Activated CD4-positive, alpha-beta T cell treated with anti-CD3 and anti-CD28 coated beads, Interleukin-2, amount 10 ng/mL, durations not matched to agents 7 days and 5 days (primary cell): ENCODE data around the gene ZNF609. TPM values are rescaled to one million over a fixed set of nuclear protein-coding genes. Genes with fewer than 3 reads are reported as not detected.
A peak's percentile ranks its signal among the peaks of the same experiment; 100 is the strongest.

Source experiments
- CTCF ChIA-PET: fragments of 350-600 bp; sonication (Branson Sonifier 250); formaldehyde crosslinking; loops from one replicate; lab custom pipeline; 2021; ENCODE audit warnings: antibody characterized with exemption; lab: Charles Lee
- POLR2A ChIA-PET: fragments of 350-600 bp; sonication (Branson Sonifier 250); formaldehyde crosslinking; loops from one replicate; lab custom pipeline; 2021; ENCODE audit warnings: antibody characterized with exemption; lab: Charles Lee
- DNase-seq: peaks from one replicate; pipeline ENCODE4 v3.0.0-alpha.2; 2020
- H3K27ac Mint-ChIP-seq: one replicate; pipeline ENCODE4 v1.8.0; 2021; ENCODE audit warnings: mild to moderate bottlenecking, moderate library complexity, mixed read lengths
- H3K27me3 Mint-ChIP-seq: one replicate; pipeline ENCODE4 v1.8.0; 2021; ENCODE audit warnings: mixed read lengths
- H3K36me3 Mint-ChIP-seq: one replicate; pipeline ENCODE4 v1.8.0; 2021; ENCODE audit warnings: low read depth, mixed read lengths
- H3K4me1 Mint-ChIP-seq: one replicate; pipeline ENCODE4 v1.8.0; 2021; ENCODE audit warnings: mixed read lengths
- H3K4me3 Mint-ChIP-seq: one replicate; pipeline ENCODE4 v1.8.0; 2021; ENCODE audit warnings: mild to moderate bottlenecking, moderate library complexity, mixed read lengths
- H3K9me3 Mint-ChIP-seq: one replicate; pipeline ENCODE4 v1.8.0; 2021; ENCODE audit warnings: mixed read lengths
- total RNA-seq, 2 experiments: library from RNA; stranded (reverse); gene quantifications; one replicate each; pipeline ENCODE4 v1.2.3, GENCODE V29; 2021

ZNF609 gene
- 10 to 100 TPM; 38.9 to 42.1 TPM for total RNA-seq

GRCh38 chr15:64460206-64460723 is at the start of gene ZNF609:
ZNF609 (plus strand) TSS chr15:64460578; CDS start chr15:64499420, 38,842 bp downstream.
- no peaks in the 10 kb centered on the region for H3K9me3 Mint-ChIP-seq
- no peaks in the 10 kb centered on the region for H3K27me3 Mint-ChIP-seq
- H3K4me1 Mint-ChIP-seq, result peaks cover 62% of the 10 kb centered on the region
- DNase-seq, result peak; percentile 86
- POLR2A ChIA-PET, result interaction anchor here (1.4 kb wide), 1 partner anchor 16 kb away, joined by 5 read pairs; no protein-coding TSS in a partner anchor
- peak within 1 kb of the TSS; percentile 85 for H3K4me3 Mint-ChIP-seq
- peaks cover 30% of the 10 kb centered on the region for H3K36me3 Mint-ChIP-seq
- peak within 1 kb of the TSS; percentile 90 for H3K27ac Mint-ChIP-seq
- CTCF ChIA-PET, result interaction anchor here (0.6 to 1.1 kb wide), 6 partner anchors 8 to 186 kb away, joined by 3 to 4 read pairs (median 3); no protein-coding TSS in a partner anchor

GRCh38 chr15:64412216-64412615 is 48.2 kb upstream of the ZNF609 start:
- CTCF ChIA-PET, result interaction anchor here (0.6 kb wide), 1 partner anchor 594 kb away, joined by 3 read pairs; no protein-coding TSS in a partner anchor
- H3K4me1 Mint-ChIP-seq, result no peaks in the 10 kb centered on the region
- POLR2A ChIA-PET, result no interaction called here
- no peak for DNase-seq
- no peak overlapping the region for H3K4me3 Mint-ChIP-seq
- H3K27me3 Mint-ChIP-seq, result no peaks in the 10 kb centered on the region
- no peaks in the 10 kb centered on the region for H3K9me3 Mint-ChIP-seq
- H3K27ac Mint-ChIP-seq, result no peak overlapping the region
- H3K36me3 Mint-ChIP-seq, result peaks cover 53% of the 10 kb centered on the region

- no peak overlapping the region for H3K27ac Mint-ChIP-seq
- no peak for DNase-seq
- H3K4me1 Mint-ChIP-seq, result peaks cover 17% of the 10 kb centered on the region
- H3K4me3 Mint-ChIP-seq, result no peak overlapping the region
- CTCF ChIA-PET, result interaction anchor here (1.3 kb wide), 1 partner anchor 8 kb away, joined by 5 read pairs; no protein-coding TSS in a partner anchor
- H3K27me3 Mint-ChIP-seq, result no peaks in the 10 kb centered on the region
- H3K36me3 Mint-ChIP-seq, result peaks cover 45% of the 10 kb centered on the region
- no peaks in the 10 kb centered on the region for H3K9me3 Mint-ChIP-seq
- POLR2A ChIA-PET, result no interaction called here
Measured at GRCh38 chr15:64422697-64423096, 37.7 kb upstream of the ZNF609 start.

GRCh38 chr15:64423970-64424369 is 36.4 kb upstream of the ZNF609 start:
- ChIA-PET POLR2A (no interaction called here), CTCF (no interaction called here)
- Mint-ChIP-seq H3K9me3 (no peaks in the 10 kb centered on the region), H3K27ac (no peak overlapping the region), H3K4me3 (no peak overlapping the region), H3K4me1 (peaks cover 26% of the 10 kb centered on the region), H3K36me3 (peaks cover 44% of the 10 kb centered on the region), H3K27me3 (no peaks in the 10 kb centered on the region)
- DNase-seq, result no peak

- Mint-ChIP-seq H3K27ac (no peak overlapping the region), H3K27me3 (no peaks in the 10 kb centered on the region), H3K9me3 (no peaks in the 10 kb centered on the region), H3K36me3 (peaks cover 43% of the 10 kb centered on the region), H3K4me1 (peaks cover 36% of the 10 kb centered on the region), H3K4me3 (no peak overlapping the region)
- POLR2A ChIA-PET, result no interaction called here
- CTCF ChIA-PET, result interaction anchor here (0.6 to 1.2 kb wide), 5 partner anchors 10 to 228 kb away, joined by 3 read pairs; no protein-coding TSS in a partner anchor
- no peak for DNase-seq
Measured at GRCh38 chr15:64425221-64425620, 35.2 kb upstream of the ZNF609 start.

- ChIA-PET CTCF (no interaction called here), POLR2A (no interaction called here)
- peaks cover 45% of the 10 kb centered on the region for H3K36me3 Mint-ChIP-seq
- H3K27me3 Mint-ChIP-seq, result no peaks in the 10 kb centered on the region
- H3K9me3 Mint-ChIP-seq, result no peaks in the 10 kb centered on the region
- peaks cover 47% of the 10 kb centered on the region for H3K4me1 Mint-ChIP-seq
- no peak for DNase-seq
- peak overlapping the region; percentile 76 for H3K27ac Mint-ChIP-seq
- no peak overlapping the region for H3K4me3 Mint-ChIP-seq
Measured at GRCh38 chr15:64426845-64427465, 33.4 kb upstream of the ZNF609 start.

GRCh38 chr15:64429448-64429847 is 30.9 kb upstream of the ZNF609 start:
- CTCF ChIA-PET, result no interaction called here
- H3K36me3 Mint-ChIP-seq, result peaks cover 35% of the 10 kb centered on the region
- H3K27me3 Mint-ChIP-seq, result no peaks in the 10 kb centered on the region
- peak overlapping the region; percentile 92 for H3K27ac Mint-ChIP-seq
- peaks cover 50% of the 10 kb centered on the region for H3K4me1 Mint-ChIP-seq
- no peak overlapping the region for H3K4me3 Mint-ChIP-seq
- no peaks in the 10 kb centered on the region for H3K9me3 Mint-ChIP-seq
- POLR2A ChIA-PET, result no interaction called here
- DNase-seq, result no peak

GRCh38 chr15:64430000-64430735 is 30.2 kb upstream of the ZNF609 start:
- Mint-ChIP-seq H3K4me3 (peak overlapping the region; percentile 43), H3K9me3 (no peaks in the 10 kb centered on the region), H3K27me3 (no peaks in the 10 kb centered on the region), H3K27ac (peak overlapping the region; percentile 92), H3K4me1 (peaks cover 49% of the 10 kb centered on the region), H3K36me3 (peaks cover 31% of the 10 kb centered on the region)
- ChIA-PET CTCF (interaction anchor here (0.6 to 1.2 kb wide), 3 partner anchors 8 to 50 kb away, joined by 3 to 5 read pairs (median 4); no protein-coding TSS in a partner anchor), POLR2A (interaction anchor here (0.7 kb wide), 1 partner anchor 180 kb away, joined by 3 read pairs; no protein-coding TSS in a partner anchor)
- peak; percentile 74 for DNase-seq

GRCh38 chr15:64437982-64438381 is 22.4 kb upstream of the ZNF609 start:
- POLR2A ChIA-PET, result no interaction called here

GRCh38 chr15:64438653-64439447 is 21.5 kb upstream of the ZNF609 start:
- no peaks in the 10 kb centered on the region for H3K27me3 Mint-ChIP-seq
- H3K27ac Mint-ChIP-seq, result no peak overlapping the region
- H3K4me3 Mint-ChIP-seq, result no peak overlapping the region
- H3K4me1 Mint-ChIP-seq, result peaks cover 46% of the 10 kb centered on the region
- DNase-seq, result no peak
- ChIA-PET CTCF (no interaction called here), POLR2A (interaction anchor here (0.6 kb wide), 1 partner anchor 120 kb away, joined by 3 read pairs; no protein-coding TSS in a partner anchor)
- peaks cover 36% of the 10 kb centered on the region for H3K36me3 Mint-ChIP-seq
- H3K9me3 Mint-ChIP-seq, result peaks cover 2% of the 10 kb centered on the region

More at GRCh38 chr15:64437982-64438381, 22.4 kb upstream of the ZNF609 start:
- Mint-ChIP-seq H3K27ac (peak overlapping the region; percentile 14), H3K4me3 (no peak overlapping the region), H3K4me1 (peaks cover 37% of the 10 kb centered on the region), H3K36me3 (peaks cover 38% of the 10 kb centered on the region), H3K9me3 (peaks cover 2% of the 10 kb centered on the region), H3K27me3 (no peaks in the 10 kb centered on the region)
- no peak for DNase-seq
- CTCF ChIA-PET, result interaction anchor here (1.7 kb wide), 1 partner anchor 290 kb away, joined by 3 read pairs; no protein-coding TSS in a partner anchor

- Mint-ChIP-seq H3K9me3 (peaks cover 2% of the 10 kb centered on the region), H3K4me1 (peaks cover 55% of the 10 kb centered on the region), H3K4me3 (no peak overlapping the region), H3K36me3 (peaks cover 40% of the 10 kb centered on the region), H3K27ac (no peak overlapping the region), H3K27me3 (no peaks in the 10 kb centered on the region)
- POLR2A ChIA-PET, result no interaction called here
- DNase-seq, result no peak
- CTCF ChIA-PET, result interaction anchor here (0.6 kb wide), 1 partner anchor 10 kb away, joined by 3 read pairs; no protein-coding TSS in a partner anchor
Measured at GRCh38 chr15:64441852-64442251, 18.5 kb upstream of the ZNF609 start.

- Mint-ChIP-seq H3K4me3 (no peak overlapping the region), H3K36me3 (peaks cover 43% of the 10 kb centered on the region), H3K27me3 (no peaks in the 10 kb centered on the region), H3K9me3 (no peaks in the 10 kb centered on the region), H3K4me1 (peaks cover 57% of the 10 kb centered on the region), H3K27ac (no peak overlapping the region)
- CTCF ChIA-PET, result interaction anchor here (0.6 to 1.4 kb wide), 5 partner anchors 10 to 312 kb away, joined by 3 to 4 read pairs (median 3); no protein-coding TSS in a partner anchor
- POLR2A ChIA-PET, result no interaction called here
- DNase-seq, result no peak
Measured at GRCh38 chr15:64443016-64443415, 17.4 kb upstream of the ZNF609 start.
